Fibroblast of lung (primary cell): ENCODE measurements around the gene ULK2. TPM values are rescaled to one million over a fixed set of nuclear protein-coding genes. Genes with fewer than 3 reads are reported as not detected.

Source experiments
- DNase-seq, 2 donors: peaks; one replicate each; pipeline versions ENCODE4 v3.0.0 to v3.0.0-alpha.2; 2010; ENCODE audit warnings: low read depth in 2 of 2
- H2AFZ ChIP-seq: 2 replicates; pipeline ENCODE4 v1.5.1; 2012; ENCODE audit warnings: low read length, control low read depth, inconsistent platforms
- H3K27ac ChIP-seq: 2 replicates; pipeline ENCODE4 v1.5.1; 2011; ENCODE audit warnings: low read length, control low read depth; ENCODE audit not compliant: insufficient read depth
- H3K27me3 ChIP-seq: 2 replicates; pipeline ENCODE4 v1.5.1; 2011; ENCODE audit warnings: mild to moderate bottlenecking, low read length; ENCODE audit not compliant: control insufficient read depth, insufficient read depth
- H3K36me3 ChIP-seq: 2 replicates; pipeline ENCODE4 v1.5.1; 2011; ENCODE audit warnings: low read length; ENCODE audit not compliant: control insufficient read depth, insufficient read depth
- H3K4me1 ChIP-seq: 2 replicates; pipeline ENCODE4 v1.5.1; 2011; ENCODE audit warnings: low read length; ENCODE audit not compliant: control insufficient read depth, insufficient read depth; ENCODE audit errors: extremely low read depth
- H3K4me2 ChIP-seq: 2 replicates; pipeline ENCODE4 v1.5.1; 2011; ENCODE audit warnings: low read length, control low read depth; ENCODE audit not compliant: insufficient read depth; ENCODE audit errors: extremely low read depth
- H3K4me3 ChIP-seq, 4 experiments: fragments of 200-600 bp in 1 of 4; sonication (generic) in 1 of 4; replicated peaks in 1 of 4; 2 replicates each; pipeline ENCODE4 v1.5.1; 2011 to 2016; ENCODE audit warnings: low read length in 4 of 4, low read depth in 3 of 4, mild to moderate bottlenecking in 3 of 4, control low read depth in 2 of 4, inconsistent platforms in 1 of 4, mixed read lengths in 1 of 4; ENCODE audit not compliant: insufficient read depth in 1 of 4; ENCODE audit errors: control extremely low read depth in 1 of 4
- H3K79me2 ChIP-seq: 2 replicates; pipeline ENCODE4 v1.5.1; 2012; ENCODE audit warnings: mild to moderate bottlenecking, low read length, inconsistent platforms; ENCODE audit not compliant: control insufficient read depth, insufficient read depth
- H3K9ac ChIP-seq: 2 replicates; pipeline ENCODE4 v1.5.1; 2011; ENCODE audit warnings: mild to moderate bottlenecking, low read length, control low read depth; ENCODE audit not compliant: insufficient read depth
- H3K9me3 ChIP-seq: 2 replicates; pipeline ENCODE4 v1.5.1; 2012; ENCODE audit warnings: low read depth, low read length; ENCODE audit not compliant: control insufficient read depth, insufficient read depth
- H4K20me1 ChIP-seq: 2 replicates; pipeline ENCODE4 v1.5.1; 2011; ENCODE audit warnings: low read length; ENCODE audit not compliant: control insufficient read depth, insufficient read depth; ENCODE audit errors: extremely low read depth
- CTCF ChIP-seq, 2 donors: IDR thresholded peaks in 1 of 2; conservative IDR thresholded peaks in 1 of 2; 1 replicate in 1 of 2; 2 replicates in 1 of 2; pipeline ENCODE4 v1.5.1; 2011 to 2012; ENCODE audit warnings: low read length in 2 of 2, control low read depth in 1 of 2, inconsistent platforms in 1 of 2, low read depth in 1 of 2, mild to moderate bottlenecking in 1 of 2
- EZH2 ChIP-seq: IDR thresholded peaks from 2 replicates; pipeline ENCODE4 v1.5.1; 2012; ENCODE audit warnings: low read length, control low read depth, mild to moderate bottlenecking; ENCODE audit errors: missing control alignments
- polyA plus RNA-seq, 2 donors: library from polyadenylated mRNA; depleted of rRNA in 1 of 2; stranded (reverse) in 1 of 2; unstranded in 1 of 2; fragments of >200 nt; gene quantifications; 2 replicates each; pipeline ENCODE4 v1.2.1, GENCODE V29; 2011 to 2012; ENCODE audit warnings: missing spikeins in 1 of 2
- total RNA-seq: library from RNA; depleted of rRNA; stranded (reverse); fragments of >200 nt; gene quantifications from 2 replicates; pipeline ENCODE4 v1.2.1, GENCODE V29; 2014

Gene ULK2
- total and polyA plus RNA-seq, 2 donors (not counting 1 experiment from before 2014, with no cell fraction given), result 20.0 to 46.1 TPM

- peak in 1 of 2 donors; percentile 68 for DNase-seq
- Histone ChIP-seq H3K4me3 (no peak overlapping the region), H3K9ac (no peak overlapping the region), H3K27me3 (no peaks in the 10 kb centered on the region), H4K20me1 (no peaks in the 10 kb centered on the region), H3K4me1 (peaks cover 4% of the 10 kb centered on the region), H3K4me2 (peak overlapping the region; percentile 13), H3K36me3 (no peaks in the 10 kb centered on the region), H3K79me2 (no peaks in the 10 kb centered on the region), H3K27ac (no peak overlapping the region), H3K9me3 (no peaks in the 10 kb centered on the region), H2AFZ (no peak overlapping the region)
- TF ChIP-seq CTCF (conservative IDR thresholded peaks at IDR 0.05 in 1 of 2, IDR thresholded peaks at IDR 0.05 in 1 of 2; ENCODE audit: low read depth in 1 of 2, low read length in 2 of 2), result no peak
- TF ChIP-seq EZH2, result no peak
Observed at GRCh38 chr17:19769946-19770652, 97.6 kb downstream of the ULK2 start.

- no peaks in the 10 kb centered on the region for H3K36me3 ChIP-seq
- no peak for DNase-seq
- peaks cover 4% of the 10 kb centered on the region for H3K4me1 ChIP-seq
- no peak overlapping the region for H2AFZ ChIP-seq
- H3K79me2 ChIP-seq, result no peaks in the 10 kb centered on the region
- no peak overlapping the region for H3K27ac ChIP-seq
- no peak overlapping the region for H3K4me3 ChIP-seq
- no peak overlapping the region for H3K9ac ChIP-seq
- H3K9me3 ChIP-seq, result no peaks in the 10 kb centered on the region
- H3K4me2 ChIP-seq, result no peak overlapping the region
- no peak for TF ChIP-seq CTCF (conservative IDR thresholded peaks at IDR 0.05 in 1 of 2, IDR thresholded peaks at IDR 0.05 in 1 of 2; ENCODE audit: low read depth in 1 of 2, low read length in 2 of 2)
- no peak for TF ChIP-seq EZH2
- H3K27me3 ChIP-seq, result peaks cover 2% of the 10 kb centered on the region
- no peaks in the 10 kb centered on the region for H4K20me1 ChIP-seq
Observed at GRCh38 chr17:19768046-19768782, 99.5 kb downstream of the ULK2 start.

GRCh38 chr17:19766421-19767270 is 101.1 kb downstream of the ULK2 start:
- no peak overlapping the region for H3K27ac ChIP-seq
- H2AFZ ChIP-seq, result no peak overlapping the region
- no peak overlapping the region for H3K4me2 ChIP-seq
- H3K36me3 ChIP-seq, result no peaks in the 10 kb centered on the region
- no peaks in the 10 kb centered on the region for H3K9me3 ChIP-seq
- H3K4me1 ChIP-seq, result peaks cover 4% of the 10 kb centered on the region
- TF ChIP-seq EZH2, result no peak
- TF ChIP-seq CTCF (conservative IDR thresholded peaks at IDR 0.05 in 1 of 2, IDR thresholded peaks at IDR 0.05 in 1 of 2; ENCODE audit: low read depth in 1 of 2, low read length in 2 of 2), result peak; percentile 93 to 95
- peak; percentile 29 to 53 for DNase-seq
- H3K4me3 ChIP-seq, result no peak overlapping the region
- H3K27me3 ChIP-seq, result peaks cover 2% of the 10 kb centered on the region
- no peaks in the 10 kb centered on the region for H4K20me1 ChIP-seq
- no peaks in the 10 kb centered on the region for H3K79me2 ChIP-seq
- H3K9ac ChIP-seq, result no peak overlapping the region
